G401.6 (cell line): ENCODE data around the gene GALNS.
A peak's percentile ranks its signal among the peaks of the same experiment; 100 is the strongest.
"Not testable (repeated sequence)": the region's sequence is repeated elsewhere in the genome, so short reads cannot be mapped to it uniquely, and the experiment has no call there.

ENCODE experiments used
- FAIRE-seq: peaks from 2 replicates; lab custom pipeline; 2012; peaks lifted over from hg19 to GRCh38; lab: Jason Lieb, UNC

The GALNS gene

GRCh38 chr16:88783391-88784073, 73.2 kb downstream of the GALNS start:
- no peak for FAIRE-seq

GRCh38 chr16:88782454-88783390, 74.0 kb downstream of the GALNS start:
- FAIRE-seq, result no peak

GRCh38 chr16:88781140-88782077, 75.3 kb downstream of the GALNS start:
- no peak for FAIRE-seq

- no peak for FAIRE-seq
These were observed 76.3 kb downstream of the GALNS start for GRCh38 chr16:88780142-88781062.

- no peak for FAIRE-seq
These were observed 77.2 kb downstream of the GALNS start for GRCh38 chr16:88779406-88780141.

- FAIRE-seq, result no peak
These were observed 78.1 kb downstream of the GALNS start for GRCh38 chr16:88778541-88779065.

GRCh38 chr16:88778271-88778525, 78.5 kb downstream of the GALNS start:
- FAIRE-seq, result no peak

GRCh38 chr16:88777471-88778270, 79.1 kb downstream of the GALNS start:
- FAIRE-seq, result no peak

- no peak for FAIRE-seq
These were observed 80.9 kb downstream of the GALNS start for GRCh38 chr16:88775825-88776224.

GRCh38 chr16:88774544-88775393, 82.0 kb downstream of the GALNS start:
- FAIRE-seq, result no peak

- no peak for FAIRE-seq
These were observed 82.9 kb downstream of the GALNS start for GRCh38 chr16:88773812-88774291.

- FAIRE-seq, result no peak
These were observed 83.6 kb downstream of the GALNS start for GRCh38 chr16:88772871-88773811.

GRCh38 chr16:88771781-88772180, 85.0 kb downstream of the GALNS start:
- FAIRE-seq, result not testable (repeated sequence)

GRCh38 chr16:88771294-88771772, 85.4 kb downstream of the GALNS start:
- FAIRE-seq, result no peak

GRCh38 chr16:88770461-88771293, 86.1 kb downstream of the GALNS start:
- peak; percentile 25 for FAIRE-seq
